HepG2 (cell line): ENCODE measurements around the gene TCAP.

Experiments
- NCOR1 ChIP-seq: fragments of 200-600 bp; sonication (generic); IDR thresholded peaks from 2 replicates; pipeline ENCODE4 v1.7.0; 2017; ENCODE audit warnings: antibody characterized with exemption, low read length, borderline replicate concordance
- PRMT3 ChIP-seq: sonication (generic); formaldehyde crosslinking; IDR thresholded peaks from 2 replicates; pipeline ENCODE4 v1.8.1; 2022; ENCODE audit warnings: low read depth, mild to moderate bottlenecking, moderate library complexity, missing genetic modification reagents, borderline replicate concordance
- SETDB1 ChIP-seq: sonication (generic); formaldehyde crosslinking; IDR thresholded peaks from 2 replicates; pipeline ENCODE4 v1.5.1; 2020; ENCODE audit warnings: missing genetic modification reagents, mild to moderate bottlenecking, borderline replicate concordance
- ZC3H4 ChIP-seq: sonication (generic); formaldehyde crosslinking; IDR thresholded peaks from 2 replicates; pipeline ENCODE4 v1.4.0; 2020; ENCODE audit warnings: missing genetic modification reagents, borderline replicate concordance
- TF ChIP-seq, protein P1 (sequence below): sonication (generic); formaldehyde crosslinking; IDR thresholded peaks from 2 replicates; pipeline ENCODE4 v1.5.1; 2020; ENCODE audit warnings: missing genetic modification reagents, mild to moderate bottlenecking, borderline replicate concordance

DNA sequence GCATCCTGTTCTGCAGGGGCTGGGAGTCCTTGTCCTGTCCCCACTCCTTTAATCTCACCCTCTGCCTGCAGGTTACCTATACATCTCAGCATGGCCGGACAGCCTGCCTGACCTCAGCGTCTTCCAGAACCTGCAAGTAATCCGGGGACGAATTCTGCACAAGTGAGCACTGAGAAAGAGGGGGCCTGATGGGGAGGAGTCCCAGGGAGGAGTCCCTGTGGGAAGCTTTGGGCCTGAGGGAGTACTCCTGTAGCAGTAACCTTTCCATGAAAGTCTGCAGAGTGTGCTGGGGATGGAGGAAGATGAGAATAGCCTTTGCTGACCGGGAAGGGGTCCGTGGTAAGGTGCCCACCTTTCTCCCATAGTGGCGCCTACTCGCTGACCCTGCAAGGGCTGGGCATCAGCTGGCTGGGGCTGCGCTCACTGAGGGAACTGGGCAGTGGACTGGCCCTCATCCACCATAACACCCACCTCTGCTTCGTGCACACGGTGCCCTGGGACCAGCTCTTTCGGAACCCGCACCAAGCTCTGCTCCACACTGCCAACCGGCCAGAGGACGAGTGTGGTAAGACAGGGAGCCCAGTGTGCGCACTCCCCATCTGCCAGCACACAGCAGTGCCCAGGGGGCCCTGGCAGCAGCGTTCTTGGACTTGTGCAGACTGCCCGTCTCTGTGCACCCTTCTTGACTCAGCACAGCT, 50.4 kb downstream of the TCAP start:
- TF ChIP-seq PRMT3 (CRISPR knock-in tag) (no peak), ZC3H4 (CRISPR knock-in tag) (no peak), SETDB1 (CRISPR knock-in tag) (no peak), NCOR1 (no peak)
- TF ChIP-seq, protein P1, sequence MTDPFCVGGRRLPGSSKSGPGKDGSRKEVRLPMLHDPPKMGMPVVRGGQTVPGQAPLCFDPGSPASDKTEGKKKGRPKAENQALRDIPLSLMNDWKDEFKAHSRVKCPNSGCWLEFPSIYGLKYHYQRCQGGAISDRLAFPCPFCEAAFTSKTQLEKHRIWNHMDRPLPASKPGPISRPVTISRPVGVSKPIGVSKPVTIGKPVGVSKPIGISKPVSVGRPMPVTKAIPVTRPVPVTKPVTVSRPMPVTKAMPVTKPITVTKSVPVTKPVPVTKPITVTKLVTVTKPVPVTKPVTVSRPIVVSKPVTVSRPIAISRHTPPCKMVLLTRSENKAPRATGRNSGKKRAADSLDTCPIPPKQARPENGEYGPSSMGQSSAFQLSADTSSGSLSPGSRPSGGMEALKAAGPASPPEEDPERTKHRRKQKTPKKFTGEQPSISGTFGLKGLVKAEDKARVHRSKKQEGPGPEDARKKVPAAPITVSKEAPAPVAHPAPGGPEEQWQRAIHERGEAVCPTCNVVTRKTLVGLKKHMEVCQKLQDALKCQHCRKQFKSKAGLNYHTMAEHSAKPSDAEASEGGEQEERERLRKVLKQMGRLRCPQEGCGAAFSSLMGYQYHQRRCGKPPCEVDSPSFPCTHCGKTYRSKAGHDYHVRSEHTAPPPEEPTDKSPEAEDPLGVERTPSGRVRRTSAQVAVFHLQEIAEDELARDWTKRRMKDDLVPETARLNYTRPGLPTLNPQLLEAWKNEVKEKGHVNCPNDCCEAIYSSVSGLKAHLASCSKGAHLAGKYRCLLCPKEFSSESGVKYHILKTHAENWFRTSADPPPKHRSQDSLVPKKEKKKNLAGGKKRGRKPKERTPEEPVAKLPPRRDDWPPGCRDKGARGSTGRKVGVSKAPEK (CRISPR knock-in tag) = no peak
